CD4-positive, alpha-beta T cell treated with Interleukin-17A for 4 hours (primary cell): Measurements from ENCODE around the gene PALM3.
A peak's percentile ranks its signal among the peaks of the same experiment; 100 is the strongest.
"Not testable (repeated sequence)": the region's sequence is repeated elsewhere in the genome, so short reads cannot be mapped to it uniquely, and the experiment has no call there.

ENCODE experiments used
- DNase-seq: peaks from one replicate; pipeline ENCODE4 v3.0.0-alpha.2; 2020; ENCODE audit warnings: mixed read lengths

The PALM3 gene

GRCh38 chr19:14059093-14059480, 2.8 kb downstream of the PALM3 start:
- peak; percentile 67 for DNase-seq

DNA sequence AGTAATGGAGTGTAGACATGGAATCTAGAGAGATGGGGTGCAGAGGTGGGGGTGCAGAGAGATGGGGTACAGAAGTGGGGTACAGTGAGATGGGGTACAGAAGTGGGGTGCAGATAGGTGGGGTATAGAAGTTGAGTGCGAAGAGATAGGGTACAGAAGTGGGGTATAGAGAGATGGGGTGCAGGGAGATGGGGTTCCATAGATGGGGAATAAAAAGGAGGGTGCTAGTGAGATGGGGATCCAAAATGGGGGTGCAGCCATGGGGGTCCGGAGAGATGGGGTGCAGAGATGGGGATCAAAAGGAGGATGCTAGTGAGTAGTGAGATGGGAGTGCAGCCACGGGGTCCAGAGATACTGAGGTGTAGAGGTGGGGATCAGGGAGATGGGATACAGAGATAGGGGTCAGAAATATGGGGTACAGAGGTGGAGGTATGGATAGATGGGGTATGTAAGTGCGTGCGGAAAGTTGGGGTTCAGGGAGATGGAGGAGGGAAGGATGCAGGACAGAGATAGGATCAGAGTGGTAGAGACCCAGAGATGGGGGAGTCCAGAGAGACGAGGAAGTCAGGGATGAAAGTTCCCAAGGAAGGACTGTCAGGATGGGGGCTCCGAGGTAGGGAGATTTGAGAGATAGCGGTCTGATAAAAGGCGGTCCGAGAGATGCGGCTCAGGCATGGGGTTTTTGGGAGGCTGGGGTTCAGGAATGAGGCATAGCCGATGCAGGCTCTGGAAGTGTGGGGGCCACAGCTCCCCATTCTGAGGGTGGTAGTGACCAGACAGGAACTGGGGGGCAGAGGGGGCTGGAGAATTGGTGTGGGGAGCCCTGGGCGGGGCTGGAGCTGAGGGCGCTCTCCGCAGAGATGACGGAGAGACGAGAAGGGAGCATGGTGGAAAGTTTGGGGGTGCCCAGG, 3.4 kb downstream of the PALM3 start:
- DNase-seq = no peak

GRCh38 chr19:14056741-14057356, 5.0 kb downstream of the PALM3 start:
- no peak for DNase-seq

GRCh38 chr19:14056069-14056666, 5.7 kb downstream of the PALM3 start:
- no peak for DNase-seq

DNA sequence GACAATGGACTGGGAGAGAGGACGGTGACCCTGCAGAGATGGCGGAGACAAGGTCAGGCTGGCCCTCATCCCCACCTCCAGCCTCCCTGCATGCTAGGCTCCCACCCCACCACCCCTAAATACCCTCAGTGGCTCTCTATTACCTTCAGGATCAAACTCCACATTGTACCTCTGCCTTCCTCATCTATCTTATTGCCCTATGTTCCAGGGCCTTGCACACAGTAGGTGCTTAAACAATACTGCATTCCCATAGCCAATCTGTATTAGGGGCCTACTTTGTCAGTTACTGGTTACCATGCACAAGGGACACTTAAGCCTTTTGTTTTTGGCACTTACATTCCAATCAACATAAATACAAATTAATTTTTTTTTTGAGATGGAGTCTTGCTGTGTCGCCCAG, 6.5 kb downstream of the PALM3 start:
- DNase-seq = no peak

DNA sequence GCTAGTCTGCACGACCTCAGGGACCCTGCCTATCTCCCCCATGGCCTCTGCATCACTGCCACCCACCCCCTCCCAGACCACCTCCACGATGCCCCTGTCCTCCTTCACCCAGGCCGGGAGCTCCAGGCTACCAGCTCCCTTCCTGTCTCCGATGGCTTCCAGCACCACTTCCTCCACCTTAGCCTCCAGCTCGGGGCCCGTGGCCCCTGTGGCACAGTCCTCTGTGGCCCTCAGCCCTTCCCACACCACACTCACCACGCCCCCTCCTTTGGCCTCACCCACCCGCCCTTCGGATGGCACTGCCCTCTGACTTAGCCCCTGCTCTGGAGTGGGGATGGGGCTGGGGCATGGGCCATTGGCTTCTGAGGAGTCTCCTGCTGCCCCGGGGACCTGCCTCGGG, 7.2 kb downstream of the PALM3 start:
- DNase-seq = no peak

GRCh38 chr19:14054099-14054498, 7.8 kb downstream of the PALM3 start:
- DNase-seq = no peak

- no peak for DNase-seq
Observed at GRCh38 chr19:14053500-14053899, 8.4 kb downstream of the PALM3 start.

DNA sequence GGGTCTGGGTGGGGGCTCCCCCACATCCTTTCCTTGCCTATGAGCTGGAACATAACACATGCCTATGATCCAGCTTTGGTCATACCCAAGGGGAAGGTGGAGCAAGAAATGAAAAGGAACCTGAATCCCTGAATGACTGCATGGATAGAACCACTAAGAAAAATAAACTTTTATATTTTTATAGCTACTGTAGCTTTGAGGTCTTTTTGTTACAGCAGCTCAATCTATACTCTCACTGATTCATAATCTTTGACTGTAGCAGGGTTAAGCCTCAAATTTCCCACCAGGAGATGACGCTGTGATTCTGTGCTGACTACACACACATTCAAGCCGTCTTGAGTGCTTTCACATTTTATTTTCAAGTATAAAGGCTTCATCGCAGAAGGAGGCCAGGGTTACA, 8.8 kb downstream of the PALM3 start:
- DNase-seq = no peak

DNA sequence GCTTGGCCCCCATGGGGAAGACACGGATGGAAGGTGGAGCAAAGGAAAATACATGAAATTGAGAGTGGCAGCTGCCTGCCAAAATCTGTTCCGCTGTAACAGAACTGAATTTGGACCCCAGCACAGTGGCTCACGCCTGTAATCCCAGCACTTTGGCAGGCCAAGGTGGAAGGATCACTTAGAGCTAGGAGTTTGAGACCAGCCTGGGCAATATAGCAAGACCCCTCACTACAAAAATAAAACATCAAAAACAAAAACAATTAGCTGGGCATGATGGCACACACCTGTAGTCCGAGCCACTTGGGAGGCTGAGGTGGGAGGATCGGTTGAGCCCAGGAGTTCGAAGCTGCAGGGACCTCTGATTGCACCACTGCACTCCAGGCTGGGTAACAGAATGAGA, 9.4 kb downstream of the PALM3 start:
- no peak for DNase-seq

GRCh38 chr19:14051980-14052379, 9.9 kb downstream of the PALM3 start:
- DNase-seq = no peak

GRCh38 chr19:14050961-14051360, 10.9 kb downstream of the PALM3 start:
- not testable (repeated sequence) for DNase-seq

- no peak for DNase-seq
Observed at GRCh38 chr19:14050512-14050911, 11.4 kb downstream of the PALM3 start.

DNA sequence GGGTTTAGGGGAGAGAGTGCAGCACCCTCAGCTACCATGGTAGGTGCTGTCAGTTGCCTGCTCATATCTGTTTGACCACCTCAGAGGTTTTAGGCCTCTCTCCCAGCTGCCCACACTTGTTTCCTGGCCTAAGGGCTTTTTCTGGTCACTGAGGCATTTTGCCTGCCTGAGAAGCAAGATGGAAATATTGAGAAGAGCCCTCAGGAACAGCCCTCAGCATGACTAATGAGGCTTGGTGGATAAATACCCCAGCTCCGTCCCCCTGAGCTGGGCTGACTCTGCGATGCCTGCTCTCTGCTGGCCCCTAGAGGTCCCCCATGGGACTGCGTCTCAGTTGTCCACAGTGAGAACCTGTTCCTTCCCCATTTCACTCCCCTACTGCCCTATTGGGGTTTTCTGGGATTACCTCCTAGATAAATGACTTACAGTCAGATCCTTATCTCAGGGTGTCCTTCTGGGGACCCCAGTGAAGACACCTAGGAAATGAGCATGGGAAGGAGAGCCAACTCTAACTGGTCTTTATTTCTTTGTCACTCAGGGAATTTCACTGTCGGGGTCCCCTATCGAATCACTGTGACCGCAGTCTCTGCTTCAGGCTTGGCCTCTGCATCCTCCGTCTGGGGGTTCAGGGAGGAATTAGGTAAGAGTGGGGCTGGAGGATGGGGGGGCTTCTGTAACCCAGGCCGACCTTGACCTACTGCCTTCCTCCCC, 13.3 kb downstream of the PALM3 start:
- DNase-seq = peak; percentile 84

DNA sequence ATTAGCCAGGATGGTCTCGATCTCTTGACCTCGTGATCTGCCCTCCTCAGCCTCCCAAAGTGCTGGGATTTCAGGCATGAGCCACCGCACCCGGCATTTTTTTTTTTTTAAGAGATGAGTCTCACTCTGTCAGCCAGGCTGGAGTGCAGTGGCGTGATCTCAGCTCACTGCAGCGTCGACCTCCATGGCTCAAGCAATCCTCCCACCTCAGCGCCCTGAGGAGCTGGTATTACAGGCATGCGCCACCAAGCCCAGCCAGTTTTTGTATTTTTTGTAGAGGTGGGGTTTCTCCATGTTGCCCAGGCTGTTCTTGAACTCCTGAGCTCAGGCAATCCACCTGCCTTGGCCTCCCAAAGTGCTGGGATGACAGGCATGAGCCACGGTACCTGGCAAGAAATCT, 14.0 kb downstream of the PALM3 start:
- DNase-seq = not testable (repeated sequence)

GRCh38 chr19:14042659-14043608, 18.9 kb downstream of the PALM3 start:
- peak; percentile 54 for DNase-seq

DNA sequence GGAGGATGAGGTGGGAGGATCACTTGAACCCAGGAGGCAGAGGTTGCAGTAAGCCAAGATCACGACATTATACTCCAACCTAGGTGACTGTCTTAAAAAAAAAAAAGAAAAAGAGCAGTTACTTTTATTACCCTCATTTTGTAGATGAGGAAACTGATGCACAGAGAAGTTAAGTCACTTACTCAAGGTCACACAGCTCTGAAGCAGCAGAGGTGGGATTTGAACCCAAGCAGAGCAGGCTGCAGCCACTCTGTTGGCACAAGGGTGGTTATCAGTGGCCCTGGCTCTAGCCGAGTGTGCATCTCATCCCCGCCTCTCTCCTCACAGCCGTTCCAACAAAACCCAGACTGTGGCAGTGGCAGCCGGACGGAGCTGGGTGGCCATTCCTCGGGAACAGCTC, 22.7 kb downstream of the PALM3 start:
- DNase-seq = no peak

GRCh38 chr19:14035706-14036105, 26.2 kb downstream of the PALM3 start:
- no peak for DNase-seq

DNA sequence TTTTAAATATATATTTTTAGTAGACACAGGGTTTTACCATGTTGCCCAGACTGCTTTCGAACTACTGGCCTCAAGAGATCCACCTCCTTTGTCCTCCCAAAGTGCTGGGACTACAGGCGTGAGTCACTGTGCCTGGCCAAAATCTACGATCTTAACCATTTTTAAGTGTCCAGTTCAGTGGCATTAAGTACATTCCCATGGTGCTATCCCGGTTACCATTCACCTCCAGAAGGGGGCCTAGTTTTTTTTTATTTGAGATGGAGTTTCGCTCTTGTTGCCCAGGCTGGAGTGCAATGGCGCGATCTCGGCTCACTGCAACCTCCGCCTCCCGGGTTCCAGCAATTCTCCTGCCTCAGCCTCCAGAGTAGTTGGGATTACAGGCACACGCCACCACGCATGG, 26.7 kb downstream of the PALM3 start:
- DNase-seq = not testable (repeated sequence)

GRCh38 chr19:14033946-14034345, 27.9 kb downstream of the PALM3 start:
- no peak for DNase-seq

- peak; percentile 91 for DNase-seq
Observed at GRCh38 chr19:14031719-14032480, 30.0 kb downstream of the PALM3 start, which contains the start of gene IL27RA. TSS of gene IL27RA (plus strand) at chr19:14031762. CDS start at chr19:14031873, 111 bp downstream.
